ENCODE results near the gene TARS1.

The TARS1 gene

GRCh38 chr5:33494466-33494865 is 53.7 kb downstream of the TARS1 start:
- no peak for TF ChIP-seq REST (IDR thresholded peaks at IDR 0.05; ENCODE audit: insufficient read depth in 1 of 2, low read depth in 2 of 2, low read length in 2 of 2)
- no peak for TF ChIP-seq FOXP2 (optimal IDR thresholded peaks at IDR 0.05; ENCODE audit: borderline replicate concordance, extremely low read depth, extremely low read length, insufficient read depth)

GRCh38 chr5:33501260-33501659 is 60.5 kb downstream of the TARS1 start:
- TF ChIP-seq SIN3A (IDR thresholded peaks at IDR 0.05; ENCODE audit: borderline replicate concordance, insufficient read depth, low read length) (no peak), REST (IDR thresholded peaks at IDR 0.05; ENCODE audit: insufficient read depth in 1 of 2, low read depth in 2 of 2, low read length in 2 of 2) (no peak), TAF1 (IDR thresholded peaks at IDR 0.05; ENCODE audit: borderline replicate concordance, insufficient read depth, low read length) (no peak), FOXP2 (optimal IDR thresholded peaks at IDR 0.05; ENCODE audit: borderline replicate concordance, extremely low read depth, extremely low read length, insufficient read depth) (no peak), POLR2AphosphoS5 (IDR thresholded peaks at IDR 0.05; ENCODE audit: low read depth, low read length) (no peak)

GRCh38 chr5:33501899-33502298 is 61.1 kb downstream of the TARS1 start:
- no peak for TF ChIP-seq POLR2AphosphoS5 (IDR thresholded peaks at IDR 0.05; ENCODE audit: low read depth, low read length)
- no peak for TF ChIP-seq SIN3A (IDR thresholded peaks at IDR 0.05; ENCODE audit: borderline replicate concordance, insufficient read depth, low read length)
- TF ChIP-seq FOXP2 (optimal IDR thresholded peaks at IDR 0.05; ENCODE audit: borderline replicate concordance, extremely low read depth, extremely low read length, insufficient read depth), result no peak
- TF ChIP-seq REST (IDR thresholded peaks at IDR 0.05; ENCODE audit: insufficient read depth in 1 of 2, low read depth in 2 of 2, low read length in 2 of 2), result no peak
- no peak for TF ChIP-seq TAF1 (IDR thresholded peaks at IDR 0.05; ENCODE audit: borderline replicate concordance, insufficient read depth, low read length)

- no peak for TF ChIP-seq TAF1 (IDR thresholded peaks at IDR 0.05; ENCODE audit: borderline replicate concordance, insufficient read depth, low read length)
- TF ChIP-seq FOXP2 (optimal IDR thresholded peaks at IDR 0.05; ENCODE audit: borderline replicate concordance, extremely low read depth, extremely low read length, insufficient read depth), result no peak
- TF ChIP-seq POLR2AphosphoS5 (IDR thresholded peaks at IDR 0.05; ENCODE audit: low read depth, low read length), result no peak
- TF ChIP-seq REST (IDR thresholded peaks at IDR 0.05; ENCODE audit: insufficient read depth in 1 of 2, low read depth in 2 of 2, low read length in 2 of 2), result no peak
- TF ChIP-seq SIN3A (IDR thresholded peaks at IDR 0.05; ENCODE audit: borderline replicate concordance, insufficient read depth, low read length), result no peak
These were observed 63.8 kb downstream of the TARS1 start for GRCh38 chr5:33504570-33504969.

- TF ChIP-seq POLR2AphosphoS5 (IDR thresholded peaks at IDR 0.05; ENCODE audit: low read depth, low read length), result no peak
- TF ChIP-seq FOXP2 (optimal IDR thresholded peaks at IDR 0.05; ENCODE audit: borderline replicate concordance, extremely low read depth, extremely low read length, insufficient read depth), result no peak
- TF ChIP-seq TAF1 (IDR thresholded peaks at IDR 0.05; ENCODE audit: borderline replicate concordance, insufficient read depth, low read length), result no peak
- no peak for TF ChIP-seq SIN3A (IDR thresholded peaks at IDR 0.05; ENCODE audit: borderline replicate concordance, insufficient read depth, low read length)
- TF ChIP-seq REST (IDR thresholded peaks at IDR 0.05; ENCODE audit: insufficient read depth in 1 of 2, low read depth in 2 of 2, low read length in 2 of 2), result no peak
These were observed 66.7 kb downstream of the TARS1 start for GRCh38 chr5:33507426-33507825.
